SK-N-SH (cell line): ENCODE measurements around the gene PRR15L. TPM values are rescaled to one million over a fixed set of nuclear protein-coding genes. Genes with fewer than 3 reads are reported as not detected.

Experiments
- CTCF ChIA-PET: fragments of 300-600, 350-600 bp; formaldehyde crosslinking; extraction: SDS; loops from one replicate; lab custom pipeline; 2021; lab: Yijun Ruan, JAX
- POLR2A ChIA-PET: fragments of 350-600 bp; sonication (Branson Sonifier 250); formaldehyde crosslinking; extraction: SDS; loops from one replicate; lab custom pipeline; 2020; ENCODE audit warnings: antibody characterized with exemption, inconsistent platforms; lab: Yijun Ruan, JAX
- DNase-seq: peaks from one replicate; pipeline ENCODE4 v3.0.0; 2012
- H2AFZ ChIP-seq: fragments of 200-600 bp; sonication (generic); 2 replicates; pipeline ENCODE4 v1.8.1; 2016; ENCODE audit warnings: antibody characterized with exemption, mild to moderate bottlenecking, low read depth
- H3F3A ChIP-seq: fragments of 200-600 bp; sonication (generic); replicated peaks from 2 replicates; pipeline ENCODE3; 2016; ENCODE audit warnings: antibody characterized with exemption, mild to moderate bottlenecking; ENCODE audit not compliant: insufficient read depth
- H3K27ac ChIP-seq, 2 experiments: fragments of 200-500 bp in 1 of 2; fragments of 200-600 bp in 1 of 2; sonication (Bioruptor generic) in 1 of 2; sonication (generic), shearing (Covaris generic) in 1 of 2; 2 replicates each; pipeline versions ENCODE4 v1.5.1 to v1.6.1; 2014 to 2016; ENCODE audit warnings: low read depth in 2 of 2, inconsistent platforms in 1 of 2, low read length in 1 of 2, mild to moderate bottlenecking in 1 of 2, mixed read lengths in 1 of 2
- H3K27me3 ChIP-seq: fragments of 200-600 bp; sonication (generic), shearing (Covaris generic); 2 replicates; pipeline ENCODE4 v1.6.1; 2016; ENCODE audit warnings: mixed run types; ENCODE audit not compliant: insufficient read depth
- H3K36me3 ChIP-seq, 2 experiments: fragments of 200-500 bp in 1 of 2; fragments of 200-600 bp in 1 of 2; sonication (Bioruptor generic) in 1 of 2; sonication (generic) in 1 of 2; replicated peaks in 1 of 2; 2 replicates each; pipeline versions ENCODE3 to v1.5.1; 2014 to 2016; ENCODE audit warnings: low read length in 1 of 2, mild to moderate bottlenecking in 1 of 2; ENCODE audit not compliant: insufficient read depth in 2 of 2, control insufficient read depth in 1 of 2
- H3K4me1 ChIP-seq, 2 experiments: fragments of 200-500 bp in 1 of 2; fragments of 200-600 bp in 1 of 2; sonication (Bioruptor generic) in 1 of 2; sonication (generic), shearing (Covaris generic) in 1 of 2; 2 replicates each; pipeline versions ENCODE4 v1.5.1 to v1.6.1; 2014 to 2016; ENCODE audit warnings: low read depth in 1 of 2, low read length in 1 of 2, mixed run types in 1 of 2; ENCODE audit not compliant: insufficient read depth in 2 of 2, control insufficient read depth in 1 of 2
- H3K4me2 ChIP-seq: fragments of 200-600 bp; sonication (generic), shearing (Covaris generic); 2 replicates; pipeline ENCODE4 v1.6.1; 2017; ENCODE audit warnings: mixed run types
- H3K4me3 ChIP-seq, 2 experiments: fragments of 200-500 bp in 1 of 2; fragments of 200-600 bp in 1 of 2; sonication (Bioruptor generic) in 1 of 2; sonication (generic), shearing (Covaris generic) in 1 of 2; 2 replicates each; pipeline versions ENCODE4 v1.5.1 to v1.8.1; 2014 to 2016; ENCODE audit warnings: low read depth in 2 of 2, inconsistent platforms in 1 of 2, low read length in 1 of 2, mild to moderate bottlenecking in 1 of 2, mixed read lengths in 1 of 2, moderate library complexity in 1 of 2
- H3K79me2 ChIP-seq: fragments of 200-600 bp; sonication (generic); 2 replicates; pipeline ENCODE4 v1.8.1; 2017; ENCODE audit warnings: mild to moderate bottlenecking; ENCODE audit not compliant: insufficient read depth
- H3K9ac ChIP-seq: fragments of 200-600 bp; sonication (generic); 2 replicates; pipeline ENCODE4 v1.6.1; 2017; ENCODE audit warnings: mixed run types
- H3K9me2 ChIP-seq: fragments of 200-600 bp; sonication (generic); 2 replicates; pipeline ENCODE4 v1.6.1; 2017; ENCODE audit warnings: mixed run types
- H3K9me3 ChIP-seq: fragments of 200-600 bp; sonication (generic); 2 replicates; pipeline ENCODE4 v1.6.1; 2017; ENCODE audit warnings: mixed run types, mild to moderate bottlenecking, moderate library complexity
- H4K20me1 ChIP-seq: fragments of 200-600 bp; sonication (generic); 2 replicates; pipeline ENCODE4 v1.6.1; 2017; ENCODE audit warnings: mild to moderate bottlenecking, mixed run types; ENCODE audit not compliant: insufficient read depth
- CHD2 ChIP-seq: fragments of 150-350 bp; IDR thresholded peaks from 2 replicates; pipeline ENCODE4 v1.6.1; 2018; ENCODE audit warnings: low read length; ENCODE audit not compliant: partially characterized antibody
- CTCF ChIP-seq: fragments of 200-600 bp; sonication (generic); IDR thresholded peaks from 2 replicates; pipeline ENCODE4 v1.6.1; 2017; ENCODE audit warnings: antibody characterized with exemption, mild to moderate bottlenecking, moderate library complexity
- ELF1 ChIP-seq: IDR thresholded peaks from 2 replicates; pipeline ENCODE4 v1.4.0; 2012
- FOSL2 ChIP-seq: IDR thresholded peaks from 2 replicates; pipeline ENCODE4 v1.4.0; 2012; ENCODE audit warnings: low read depth, mild to moderate bottlenecking, moderate library complexity, borderline replicate concordance
- FOXM1 ChIP-seq: IDR thresholded peaks from 2 replicates; pipeline ENCODE4 v1.4.0; 2012; ENCODE audit warnings: low read depth, mild to moderate bottlenecking
- GATA2 ChIP-seq: sonication (generic); formaldehyde crosslinking; IDR thresholded peaks from 2 replicates; pipeline ENCODE4 v1.5.0; 2020; ENCODE audit warnings: mild to moderate bottlenecking, missing genetic modification reagents
- JUND ChIP-seq: IDR thresholded peaks from 2 replicates; pipeline ENCODE4 v1.4.0; 2012
- MAX ChIP-seq: IDR thresholded peaks from 2 replicates; pipeline ENCODE4 v1.4.0; 2012; ENCODE audit warnings: low read depth
- MEF2A ChIP-seq: IDR thresholded peaks from 2 replicates; pipeline ENCODE4 v1.4.0; 2012; ENCODE audit warnings: low read depth, borderline replicate concordance
- NFIC ChIP-seq: IDR thresholded peaks from 2 replicates; pipeline ENCODE4 v1.4.0; 2012; ENCODE audit warnings: borderline replicate concordance
- NRF1 ChIP-seq: IDR thresholded peaks from 2 replicates; pipeline ENCODE4 v1.6.1; 2012; ENCODE audit warnings: low read depth, mild to moderate bottlenecking, low read length
- PBX3 ChIP-seq: IDR thresholded peaks from 2 replicates; pipeline ENCODE4; 2012
- POLR2AphosphoS5 ChIP-seq: IDR thresholded peaks from 2 replicates; pipeline ENCODE4 v1.6.1; 2012; ENCODE audit warnings: low read depth, low read length
- RAD21 ChIP-seq: IDR thresholded peaks from 2 replicates; pipeline ENCODE4 v1.6.1; 2012; ENCODE audit warnings: mild to moderate bottlenecking, low read length
- RFX5 ChIP-seq: IDR thresholded peaks from 2 replicates; pipeline ENCODE4 v1.6.1; 2012; ENCODE audit warnings: mild to moderate bottlenecking, improper control_type of control experiment, low read length
- SMC3 ChIP-seq: IDR thresholded peaks from 2 replicates; pipeline ENCODE4 v1.6.1; 2012; ENCODE audit warnings: low read depth, low read length, improper control_type of control experiment
- TEAD4 ChIP-seq: IDR thresholded peaks from 2 replicates; pipeline ENCODE4 v1.4.0; 2012; ENCODE audit warnings: mild to moderate bottlenecking, borderline replicate concordance; ENCODE audit not compliant: insufficient read depth
- USF2 ChIP-seq: fragments of 150-350 bp; IDR thresholded peaks from 2 replicates; pipeline ENCODE4 v1.6.1; 2017; ENCODE audit warnings: antibody characterized with exemption, low read length, low read depth, borderline replicate concordance
- WGBS: methylation state at CpG from one replicate; pipeline ENCODE4 v1.1.6; 2017; ENCODE audit warnings: low lambda C conversion rate; 5-methylcytosine and 5-hydroxymethylcytosine counted together
- polyA plus RNA-seq, 3 experiments: library from polyadenylated mRNA; depleted of rRNA; stranded (reverse); fragments of >200 nt; gene quantifications; 2 replicates each; pipeline ENCODE4 v1.2.3, GENCODE V29; 2012

The PRR15L gene
- polyA plus RNA-seq, 1 of the 3 experiments (the other 2 are of a cell fraction) = not detected

GRCh38 chr17:47918991-47919390, 38.7 kb downstream of the PRR15L start:
- no peak for DNase-seq
- H3K27ac ChIP-seq = no peak overlapping the region
- TF ChIP-seq JUND = no peak
- TF ChIP-seq MEF2A = no peak
- no peak for TF ChIP-seq GATA2 (CRISPR knock-in tag)
- no peak for TF ChIP-seq TEAD4
- no peak for TF ChIP-seq CHD2
- no peak for TF ChIP-seq SMC3
- TF ChIP-seq PBX3 = no peak
- no peak for TF ChIP-seq FOXM1
- no peak for TF ChIP-seq NRF1
- TF ChIP-seq RAD21 = no peak
- TF ChIP-seq ELF1 = no peak
- TF ChIP-seq CTCF = no peak
- no peak for TF ChIP-seq POLR2AphosphoS5
- no peaks in the 10 kb centered on the region for H3K27me3 ChIP-seq
- no peak overlapping the region for H3K4me2 ChIP-seq
- ChIA-PET POLR2A (no interaction called here), CTCF (interaction anchor here (0.6 to 40.5 kb wide), 4 partner anchors 10 to 136 kb away, joined by 3 to 1216 read pairs (median 4); partner anchors contain the start of genes CDK5RAP3, PNPO, PRR15L and SCRN2)
- H2AFZ ChIP-seq = no peak overlapping the region
- H3K4me1 ChIP-seq = no peaks in the 10 kb centered on the region
- no peaks in the 10 kb centered on the region for H4K20me1 ChIP-seq
- H3K9ac ChIP-seq = no peak overlapping the region
- peaks cover 6 to 24% of the 10 kb centered on the region in 2 experiments for H3K36me3 ChIP-seq
- H3K9me2 ChIP-seq = no peaks in the 10 kb centered on the region
- peaks cover 12% of the 10 kb centered on the region for H3F3A ChIP-seq
- no peak overlapping the region for H3K4me3 ChIP-seq
- WGBS = 85% methylated on average over 2 of the region's 2 CpGs
- H3K79me2 ChIP-seq = no peaks in the 10 kb centered on the region
- H3K9me3 ChIP-seq = no peaks in the 10 kb centered on the region

GRCh38 chr17:47918006-47918405, 39.7 kb downstream of the PRR15L start:
- CTCF ChIA-PET = interaction anchor here (1.0 to 40.5 kb wide), 3 partner anchors 11 to 77 kb away, joined by 3 to 1216 read pairs (median 6); partner anchors contain the start of genes CDK5RAP3, PNPO, PRR15L and SCRN2
- POLR2A ChIA-PET = no interaction called here
- Histone ChIP-seq H3K4me2 (no peak overlapping the region), H3K27me3 (no peaks in the 10 kb centered on the region), H3K79me2 (no peaks in the 10 kb centered on the region), H3K9me3 (no peaks in the 10 kb centered on the region), H4K20me1 (no peaks in the 10 kb centered on the region), H3K9ac (no peak overlapping the region), H3F3A (peaks cover 12% of the 10 kb centered on the region), H3K4me3 (no peak overlapping the region), H3K4me1 (no peaks in the 10 kb centered on the region), H3K27ac (no peak overlapping the region), H3K9me2 (no peaks in the 10 kb centered on the region), H2AFZ (no peak overlapping the region), H3K36me3 (peaks cover 4 to 21% of the 10 kb centered on the region in 2 experiments)
- WGBS = 59% methylated on average over 2 of the region's 2 CpGs
- DNase-seq = no peak
- TF ChIP-seq NFIC (no peak), FOXM1 (no peak), USF2 (no peak), CHD2 (no peak), GATA2 (CRISPR knock-in tag) (no peak), MAX (no peak), MEF2A (no peak), SMC3 (no peak), RFX5 (no peak), ELF1 (no peak), NRF1 (no peak), FOSL2 (no peak), PBX3 (no peak), CTCF (no peak), RAD21 (no peak)
